ENCODE results near the gene TRIM49D2.
"Not testable (repeated sequence)": the region's sequence is repeated elsewhere in the genome, so short reads cannot be mapped to it uniquely, and the experiment has no call there.

Gene TRIM49D2

GRCh38 chr11:89923764-89924163 lies at the start of gene TRIM49D2:
TRIM49D2 (plus strand) TSS chr11:89924064; CDS start chr11:89926762, 2,698 bp downstream.
- H3K4me1 ChIP-seq (ENCODE audit: control insufficient read depth, insufficient read depth, low read length); H3K9me3 ChIP-seq (ENCODE audit: control insufficient read depth, insufficient read depth, low read length); H3K27ac ChIP-seq (ENCODE audit: low read depth, low read length); H3K9ac ChIP-seq (ENCODE audit: low read depth, low read length); H3K27me3 ChIP-seq (ENCODE audit: control insufficient read depth, insufficient read depth, low read length); H3K4me3 ChIP-seq (ENCODE audit: low read depth, low read length); H3K36me3 ChIP-seq (ENCODE audit: control insufficient read depth, insufficient read depth, low read length): not testable (repeated sequence)

- H3K4me3 ChIP-seq (ENCODE audit: low read depth, low read length); H3K27ac ChIP-seq (ENCODE audit: low read depth, low read length); H3K4me1 ChIP-seq (ENCODE audit: control insufficient read depth, insufficient read depth, low read length); H3K27me3 ChIP-seq (ENCODE audit: control insufficient read depth, insufficient read depth, low read length); H3K9ac ChIP-seq (ENCODE audit: low read depth, low read length); H3K9me3 ChIP-seq (ENCODE audit: control insufficient read depth, insufficient read depth, low read length); H3K36me3 ChIP-seq (ENCODE audit: control insufficient read depth, insufficient read depth, low read length): not testable (repeated sequence)
Measured at GRCh38 chr11:89877511-89877910, 46.4 kb upstream of the TRIM49D2 start.

- H3K4me3 ChIP-seq (ENCODE audit: low read depth, low read length); H3K36me3 ChIP-seq (ENCODE audit: control insufficient read depth, insufficient read depth, low read length); H3K4me1 ChIP-seq (ENCODE audit: control insufficient read depth, insufficient read depth, low read length); H3K9ac ChIP-seq (ENCODE audit: low read depth, low read length); H3K27ac ChIP-seq (ENCODE audit: low read depth, low read length); H3K27me3 ChIP-seq (ENCODE audit: control insufficient read depth, insufficient read depth, low read length); H3K9me3 ChIP-seq (ENCODE audit: control insufficient read depth, insufficient read depth, low read length): not testable (repeated sequence)
Measured at GRCh38 chr11:89893245-89893644, 30.6 kb upstream of the TRIM49D2 start.

GRCh38 chr11:89900809-89901208 lies 23.1 kb upstream of the TRIM49D2 start:
- H3K27me3 ChIP-seq (ENCODE audit: control insufficient read depth, insufficient read depth, low read length); H3K9ac ChIP-seq (ENCODE audit: low read depth, low read length); H3K9me3 ChIP-seq (ENCODE audit: control insufficient read depth, insufficient read depth, low read length); H3K27ac ChIP-seq (ENCODE audit: low read depth, low read length); H3K4me1 ChIP-seq (ENCODE audit: control insufficient read depth, insufficient read depth, low read length); H3K36me3 ChIP-seq (ENCODE audit: control insufficient read depth, insufficient read depth, low read length); H3K4me3 ChIP-seq (ENCODE audit: low read depth, low read length): not testable (repeated sequence)

- Histone ChIP-seq H3K27me3 (ENCODE audit: control insufficient read depth, insufficient read depth, low read length) (no peaks in the 10 kb centered on the region), H3K36me3 (ENCODE audit: control insufficient read depth, insufficient read depth, low read length) (no peaks in the 10 kb centered on the region), H3K4me3 (ENCODE audit: low read depth, low read length) (no peak within 1 kb of the TSS), H3K9ac (ENCODE audit: low read depth, low read length) (no peak within 1 kb of the TSS), H3K4me1 (ENCODE audit: control insufficient read depth, insufficient read depth, low read length) (no peaks in the 10 kb centered on the region), H3K27ac (ENCODE audit: low read depth, low read length) (no peak within 1 kb of the TSS), H3K9me3 (ENCODE audit: control insufficient read depth, insufficient read depth, low read length) (no peaks in the 10 kb centered on the region)
Measured at GRCh38 chr11:89922195-89922660, 1.6 kb upstream of the TRIM49D2 start, which contains the start of gene TRIM49D1. TRIM49D1 (minus strand) TSS chr11:89922245; CDS start chr11:89917710, 4,535 bp downstream.

GRCh38 chr11:89960833-89961232 lies 37.0 kb downstream of the TRIM49D2 start:
- H3K4me1 ChIP-seq (ENCODE audit: control insufficient read depth, insufficient read depth, low read length); H3K27me3 ChIP-seq (ENCODE audit: control insufficient read depth, insufficient read depth, low read length); H3K36me3 ChIP-seq (ENCODE audit: control insufficient read depth, insufficient read depth, low read length); H3K4me3 ChIP-seq (ENCODE audit: low read depth, low read length); H3K9me3 ChIP-seq (ENCODE audit: control insufficient read depth, insufficient read depth, low read length); H3K27ac ChIP-seq (ENCODE audit: low read depth, low read length); H3K9ac ChIP-seq (ENCODE audit: low read depth, low read length): not testable (repeated sequence)

- not testable (repeated sequence) for H3K27me3 ChIP-seq (ENCODE audit: control insufficient read depth, insufficient read depth, low read length); H3K9ac ChIP-seq (ENCODE audit: low read depth, low read length); H3K27ac ChIP-seq (ENCODE audit: low read depth, low read length); H3K4me3 ChIP-seq (ENCODE audit: low read depth, low read length); H3K9me3 ChIP-seq (ENCODE audit: control insufficient read depth, insufficient read depth, low read length); H3K36me3 ChIP-seq (ENCODE audit: control insufficient read depth, insufficient read depth, low read length); H3K4me1 ChIP-seq (ENCODE audit: control insufficient read depth, insufficient read depth, low read length)
Measured at GRCh38 chr11:89965737-89966136, 41.9 kb downstream of the TRIM49D2 start, which contains the start of gene TRIM64. TRIM64 (plus strand) TSS chr11:89966037; CDS start chr11:89968504, 2,467 bp downstream.

Measured in HUES48 (cell line).